ENCODE measurements around the gene KLF13.

KLF13 gene

GRCh38 chr15:31381801-31382712 is 55.4 kb downstream of the KLF13 start:
- DNase-seq (ENCODE audit: low read depth in 2 of 2): no peak

GRCh38 chr15:31382713-31383045 is 56.0 kb downstream of the KLF13 start:
- DNase-seq (ENCODE audit: low read depth in 2 of 2): no peak

- no peak for DNase-seq (ENCODE audit: low read depth in 2 of 2)
Measured at GRCh38 chr15:31383139-31383538, 56.5 kb downstream of the KLF13 start.

GRCh38 chr15:31384568-31384967 is 57.9 kb downstream of the KLF13 start:
- no peak for DNase-seq (ENCODE audit: low read depth in 2 of 2)

- no peak for DNase-seq (ENCODE audit: low read depth in 2 of 2)
Measured at GRCh38 chr15:31385736-31386135, 59.1 kb downstream of the KLF13 start.

GRCh38 chr15:31387092-31387478 is 60.5 kb downstream of the KLF13 start:
- DNase-seq (ENCODE audit: low read depth in 2 of 2): no peak

GRCh38 chr15:31387479-31388118 is 61.0 kb downstream of the KLF13 start:
- DNase-seq (ENCODE audit: low read depth in 2 of 2): no peak

- no peak for DNase-seq (ENCODE audit: low read depth in 2 of 2)
Measured at GRCh38 chr15:31389576-31389975, 62.9 kb downstream of the KLF13 start.

GRCh38 chr15:31390029-31390428 is 63.4 kb downstream of the KLF13 start:
- no peak for DNase-seq (ENCODE audit: low read depth in 2 of 2)

- no peak for DNase-seq (ENCODE audit: low read depth in 2 of 2)
Measured at GRCh38 chr15:31390777-31391486, 64.3 kb downstream of the KLF13 start.

- peak; percentile 78 to 79 for DNase-seq (ENCODE audit: low read depth in 2 of 2)
Measured at GRCh38 chr15:31391687-31392671, 65.3 kb downstream of the KLF13 start.

GRCh38 chr15:31392761-31393401 is 66.2 kb downstream of the KLF13 start:
- no peak for DNase-seq (ENCODE audit: low read depth in 2 of 2)

GRCh38 chr15:31393444-31394091 is 66.9 kb downstream of the KLF13 start:
- no peak for DNase-seq (ENCODE audit: low read depth in 2 of 2)

- no peak for DNase-seq (ENCODE audit: low read depth in 2 of 2)
Measured at GRCh38 chr15:31396881-31397560, 70.4 kb downstream of the KLF13 start.

- no peak for DNase-seq (ENCODE audit: low read depth in 2 of 2)
Measured at GRCh38 chr15:31397851-31398661, 71.4 kb downstream of the KLF13 start.

- DNase-seq (ENCODE audit: low read depth in 2 of 2): no peak
Measured at GRCh38 chr15:31398677-31399301, 72.2 kb downstream of the KLF13 start.

- no peak for DNase-seq (ENCODE audit: low read depth in 2 of 2)
Measured at GRCh38 chr15:31399544-31400171, 73.0 kb downstream of the KLF13 start.
